ENCODE results near the gene ZBTB3. TPM values are rescaled to one million over a fixed set of nuclear protein-coding genes. Genes with fewer than 3 reads are reported as not detected.

ZBTB3 gene
- total and polyA plus RNA-seq, 2 of the 8 experiments (the other 6 are each of a cell fraction or from before 2014, with no cell fraction given): 30.2 to 76.9 TPM

- TF ChIP-seq RAD21 (IDR thresholded peaks at IDR 0.05 in 1 of 2, conservative IDR thresholded peaks at IDR 0.05 in 1 of 2; ENCODE audit: low read depth in 2 of 2, low read length in 2 of 2) (0 out of 4 replicates have a peak, but pooled peaks of 1 of the 2 experiments have one; percentile 6), GTF2F1 (IDR thresholded peaks at IDR 0.05; ENCODE audit: borderline replicate concordance, low read depth, low read length) (no peak), SRF (IDR thresholded peaks at IDR 0.05; ENCODE audit: low read depth, low read length) (no peak), HDAC6 (IDR thresholded peaks at IDR 0.05; ENCODE audit: low read depth, low read length) (no peak), CEBPB (IDR thresholded peaks at IDR 0.05; ENCODE audit: low read depth, low read length) (no peak), JUN (IDR thresholded peaks at IDR 0.05; ENCODE audit: low read depth, low read length) (no peak), TAF1 (IDR thresholded peaks at IDR 0.05; ENCODE audit: low read depth, low read length) (peak; percentile 31; the same call in 1 of the 2 replicates)
These were observed at the start of gene ZBTB3 (continued) for GRCh38 chr11:62753736-62754603.
